RWPE2 (cell line): ENCODE results near the gene NEB.
"Not testable (repeated sequence)": the region's sequence is repeated elsewhere in the genome, so short reads cannot be mapped to it uniquely, and the experiment has no call there.

Source experiments
- ATAC-seq: fragments of 200-7000 bp; cut with Tn5 transposase; 3 replicates; pipeline ENCODE4 v1.9.1; 2021; ENCODE audit warnings: low read depth
- DNase-seq: peaks from one replicate; pipeline ENCODE4 v3.0.0-alpha.2; 2020; ENCODE audit warnings: low spot score
- H3K27ac ChIP-seq: fragments of 450-650 bp; 2 replicates; pipeline ENCODE4 v1.5.1; 2017; ENCODE audit warnings: mild to moderate bottlenecking; ENCODE audit not compliant: poor library complexity, severe bottlenecking
- H3K27me3 ChIP-seq: fragments of 250-450 bp; sonication (Bioruptor Pico); 2 replicates; pipeline ENCODE4 v1.5.1; 2021; ENCODE audit warnings: mild to moderate bottlenecking, moderate library complexity; ENCODE audit not compliant: insufficient read depth, poor library complexity, severe bottlenecking
- H3K36me3 ChIP-seq: fragments of 250-450 bp; sonication (Bioruptor Pico); 2 replicates; pipeline ENCODE4 v1.5.1; 2020; ENCODE audit warnings: low read depth, mild to moderate bottlenecking, moderate library complexity
- H3K4me1 ChIP-seq: fragments of 250-450 bp; sonication (Bioruptor Pico); 2 replicates; pipeline ENCODE4 v1.5.1; 2021; ENCODE audit warnings: mild to moderate bottlenecking, moderate library complexity; ENCODE audit not compliant: insufficient read depth, poor library complexity, severe bottlenecking
- H3K4me3 ChIP-seq: fragments of 250-450 bp; sonication (Bioruptor Pico); 2 replicates; pipeline ENCODE4 v1.5.1; 2021; ENCODE audit warnings: mild to moderate bottlenecking, moderate library complexity; ENCODE audit not compliant: severe bottlenecking
- H3K9me3 ChIP-seq: fragments of 250-450 bp; sonication (Bioruptor Pico); 2 replicates; pipeline ENCODE4 v1.5.1; 2021; ENCODE audit warnings: mild to moderate bottlenecking, moderate library complexity; ENCODE audit not compliant: severe bottlenecking
- CTCF ChIP-seq: fragments of 450-650 bp; IDR thresholded peaks from one replicate; pipeline ENCODE4 v1.5.1; 2017; ENCODE audit warnings: mild to moderate bottlenecking, moderate library complexity; ENCODE audit not compliant: poor library complexity, severe bottlenecking

Gene NEB

GRCh38 chr2:151602402-151602801 lies 131.9 kb downstream of the NEB start:
- not testable (repeated sequence) for H3K4me3 ChIP-seq, ATAC-seq, DNase-seq, H3K36me3 ChIP-seq, H3K9me3 ChIP-seq, H3K27me3 ChIP-seq, H3K4me1 ChIP-seq, H3K27ac ChIP-seq

GRCh38 chr2:151601803-151602202 lies 132.5 kb downstream of the NEB start:
- not testable (repeated sequence) for H3K27ac ChIP-seq, ATAC-seq, DNase-seq, H3K4me1 ChIP-seq, H3K9me3 ChIP-seq, H3K4me3 ChIP-seq, H3K27me3 ChIP-seq, H3K36me3 ChIP-seq

DNA sequence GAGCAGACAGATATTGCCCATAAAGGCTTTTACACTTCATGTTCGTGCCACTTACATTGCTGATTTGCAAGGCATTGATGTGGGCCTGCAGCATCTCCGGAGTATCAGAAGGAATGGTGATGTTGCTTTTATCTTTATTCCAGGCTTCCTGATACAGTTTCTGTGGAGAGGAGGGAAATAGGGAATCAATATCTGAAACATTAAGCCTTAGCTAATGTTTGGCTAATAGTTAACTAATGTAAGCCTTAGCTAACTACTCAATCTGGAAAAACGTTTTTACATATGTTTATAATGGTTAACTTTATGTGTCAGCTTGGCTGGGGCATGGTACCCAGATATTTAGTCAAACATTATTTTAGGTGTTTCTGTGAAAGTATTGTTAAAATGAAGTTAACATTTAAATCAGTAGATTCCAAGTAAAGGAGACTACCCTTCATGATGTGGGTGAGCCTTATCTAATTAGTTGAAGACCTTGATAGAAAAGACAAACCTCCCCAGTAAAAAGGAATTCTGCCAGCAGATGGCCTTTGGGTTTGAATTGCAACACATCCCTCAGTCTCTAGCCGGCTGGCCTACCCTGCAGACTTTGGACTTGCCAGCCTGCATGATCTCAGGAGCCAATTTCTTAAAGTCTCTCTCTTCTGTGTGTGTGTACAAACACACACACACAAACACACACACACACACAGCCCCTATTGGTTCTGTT lies 137.2 kb downstream of the NEB start:
- not testable (repeated sequence) for DNase-seq, H3K9me3 ChIP-seq, ATAC-seq, H3K27me3 ChIP-seq, H3K4me1 ChIP-seq, H3K4me3 ChIP-seq, H3K36me3 ChIP-seq, H3K27ac ChIP-seq

- H3K27me3 ChIP-seq, H3K4me3 ChIP-seq, H3K36me3 ChIP-seq, H3K4me1 ChIP-seq, ATAC-seq, H3K9me3 ChIP-seq, H3K27ac ChIP-seq, DNase-seq: not testable (repeated sequence)
Measured at GRCh38 chr2:151591908-151592255, 142.4 kb downstream of the NEB start.

DNA sequence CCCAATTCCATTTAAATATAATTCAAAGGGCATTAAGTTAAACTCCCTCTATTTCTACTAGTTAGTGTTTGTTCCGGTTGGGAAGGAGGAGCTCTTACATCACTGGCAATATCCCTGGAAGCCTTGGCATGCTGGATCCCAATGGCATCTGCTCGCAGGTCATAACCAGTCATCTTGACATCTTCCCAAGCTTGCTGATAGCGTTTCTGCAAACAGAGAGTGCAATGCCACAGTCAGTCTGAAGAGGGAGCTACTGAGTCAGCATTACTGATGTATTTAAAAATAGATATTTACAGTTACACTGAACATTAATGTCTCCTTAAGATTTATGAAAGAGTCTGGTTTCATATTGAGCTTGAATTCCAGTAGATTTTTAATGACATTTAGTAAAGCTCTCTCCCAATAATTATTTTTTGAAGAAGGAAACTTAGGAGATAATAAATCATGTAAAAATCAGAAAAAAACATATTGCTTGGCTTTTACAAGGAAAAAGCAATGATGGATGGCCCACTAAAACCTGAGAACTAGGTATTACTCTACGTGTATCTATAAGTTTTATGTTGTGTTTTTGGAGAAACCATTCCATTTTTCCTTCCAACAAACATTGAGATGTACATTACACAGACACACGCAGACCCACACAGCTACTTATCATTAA lies 142.9 kb downstream of the NEB start:
- not testable (repeated sequence) for H3K4me1 ChIP-seq, DNase-seq, H3K36me3 ChIP-seq, H3K27me3 ChIP-seq, H3K9me3 ChIP-seq, H3K4me3 ChIP-seq, H3K27ac ChIP-seq
- 0 out of 3 replicates have a peak, but pooled peaks have one; percentile 31 for ATAC-seq

GRCh38 chr2:151581300-151581699 lies 153.0 kb downstream of the NEB start:
- H3K27me3 ChIP-seq, DNase-seq, H3K4me3 ChIP-seq, H3K27ac ChIP-seq, H3K4me1 ChIP-seq, H3K9me3 ChIP-seq, H3K36me3 ChIP-seq, ATAC-seq: not testable (repeated sequence)

GRCh38 chr2:151580697-151581096 lies 153.6 kb downstream of the NEB start:
- not testable (repeated sequence) for H3K4me3 ChIP-seq, H3K27ac ChIP-seq, H3K36me3 ChIP-seq, DNase-seq, H3K27me3 ChIP-seq, H3K9me3 ChIP-seq, H3K4me1 ChIP-seq, ATAC-seq

DNA sequence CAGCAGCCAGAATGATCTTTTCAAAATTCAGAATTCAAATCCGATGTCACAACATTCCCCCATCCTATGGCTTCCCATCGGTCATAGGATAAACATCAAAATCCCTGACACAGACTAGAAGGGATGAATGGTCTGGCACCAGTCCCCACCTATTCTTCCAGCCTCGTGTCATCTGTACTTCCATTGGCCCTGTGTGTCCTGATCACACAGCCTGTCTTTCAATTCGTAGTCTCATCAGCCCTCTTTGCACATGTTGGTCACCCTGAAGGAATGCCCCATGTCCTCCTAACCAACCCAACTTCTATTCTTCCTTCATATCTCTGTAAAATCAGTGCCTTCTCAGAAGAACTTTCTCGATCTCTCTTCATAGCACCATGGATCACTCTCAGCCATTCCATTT lies 157.2 kb downstream of the NEB start:
- Histone ChIP-seq H3K27me3 (no peaks in the 10 kb centered on the region), H3K36me3 (no peaks in the 10 kb centered on the region), H3K27ac (no peak overlapping the region), H3K9me3 (no peaks in the 10 kb centered on the region), H3K4me3 (no peak overlapping the region), H3K4me1 (no peaks in the 10 kb centered on the region)
- ATAC-seq (no peak), DNase-seq (no peak)
- TF ChIP-seq CTCF: no peak
